ENCODE measurements around the gene NEK11. TPM values are rescaled to one million over a fixed set of nuclear protein-coding genes. Genes with fewer than 3 reads are reported as not detected.
A peak's percentile ranks its signal among the peaks of the same experiment; 100 is the strongest.

The NEK11 gene
- total RNA-seq, 1 donor from 2014 or later = 8.1 TPM

GRCh38 chr3:131047582-131047981 is 20.9 kb downstream of the NEK11 start:
- H3K27me3 Mint-ChIP-seq (ENCODE audit: insufficient read depth, low read depth) = no peaks in the 10 kb centered on the region
- Histone ChIP-seq H3F3A (ENCODE audit: low read depth) (peaks cover 3% of the 10 kb centered on the region), H3K4me1 (peaks cover 9% of the 10 kb centered on the region), H3K9ac (no peak overlapping the region), H2AFZ (replicated peaks) (no peak overlapping the region), H3K27me3 (no peaks in the 10 kb centered on the region), H3K36me3 (no peaks in the 10 kb centered on the region), H3K27ac (no peak overlapping the region), H3K79me2 (ENCODE audit: low read depth) (no peaks in the 10 kb centered on the region), H3K4me2 (no peak overlapping the region), H4K20me1 (ENCODE audit: low read depth) (no peaks in the 10 kb centered on the region), H3K4me3 (no peak overlapping the region), H3K9me3 (ENCODE audit: low read depth) (no peaks in the 10 kb centered on the region)
- peaks cover 25% of the 10 kb centered on the region for H3K36me3 Mint-ChIP-seq
- H3K4me3 Mint-ChIP-seq = no peak overlapping the region
- DNase-seq (ENCODE audit: low spot score) = no peak
- H3K4me1 Mint-ChIP-seq = peaks cover 23% of the 10 kb centered on the region
- H3K9me3 Mint-ChIP-seq = peaks cover 37% of the 10 kb centered on the region
- no peak overlapping the region for H3K27ac Mint-ChIP-seq
- TF ChIP-seq EZH2 (IDR thresholded peaks at IDR 0.05) = no peak
- TF ChIP-seq, protein P1, sequence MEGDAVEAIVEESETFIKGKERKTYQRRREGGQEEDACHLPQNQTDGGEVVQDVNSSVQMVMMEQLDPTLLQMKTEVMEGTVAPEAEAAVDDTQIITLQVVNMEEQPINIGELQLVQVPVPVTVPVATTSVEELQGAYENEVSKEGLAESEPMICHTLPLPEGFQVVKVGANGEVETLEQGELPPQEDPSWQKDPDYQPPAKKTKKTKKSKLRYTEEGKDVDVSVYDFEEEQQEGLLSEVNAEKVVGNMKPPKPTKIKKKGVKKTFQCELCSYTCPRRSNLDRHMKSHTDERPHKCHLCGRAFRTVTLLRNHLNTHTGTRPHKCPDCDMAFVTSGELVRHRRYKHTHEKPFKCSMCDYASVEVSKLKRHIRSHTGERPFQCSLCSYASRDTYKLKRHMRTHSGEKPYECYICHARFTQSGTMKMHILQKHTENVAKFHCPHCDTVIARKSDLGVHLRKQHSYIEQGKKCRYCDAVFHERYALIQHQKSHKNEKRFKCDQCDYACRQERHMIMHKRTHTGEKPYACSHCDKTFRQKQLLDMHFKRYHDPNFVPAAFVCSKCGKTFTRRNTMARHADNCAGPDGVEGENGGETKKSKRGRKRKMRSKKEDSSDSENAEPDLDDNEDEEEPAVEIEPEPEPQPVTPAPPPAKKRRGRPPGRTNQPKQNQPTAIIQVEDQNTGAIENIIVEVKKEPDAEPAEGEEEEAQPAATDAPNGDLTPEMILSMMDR (IDR thresholded peaks at IDR 0.05) = peak; percentile 15

DNA sequence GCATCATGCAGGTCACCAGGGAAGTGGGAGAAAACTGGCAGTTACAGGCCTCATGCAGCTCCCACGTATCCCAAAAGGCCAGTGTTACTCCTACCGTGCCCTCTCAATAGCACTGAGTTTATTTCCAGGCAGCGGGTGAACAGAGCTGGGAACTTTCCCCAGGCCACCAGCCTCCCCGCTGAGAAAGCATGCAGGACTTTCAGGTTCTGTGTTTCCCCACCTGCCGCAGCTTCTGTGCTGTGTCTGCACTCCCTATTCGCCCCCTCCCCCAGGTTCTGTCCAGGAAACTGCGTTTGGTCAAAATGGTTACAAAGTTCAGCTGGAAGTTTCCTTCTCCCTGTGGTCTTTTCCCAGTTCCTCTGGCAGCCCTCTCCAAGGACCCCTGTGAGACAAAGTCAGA is 21.4 kb downstream of the NEK11 start:
- Histone ChIP-seq H3K36me3 (no peaks in the 10 kb centered on the region), H3F3A (ENCODE audit: low read depth) (peaks cover 3% of the 10 kb centered on the region), H3K9ac (no peak overlapping the region), H3K4me1 (peaks cover 8% of the 10 kb centered on the region), H3K9me3 (ENCODE audit: low read depth) (no peaks in the 10 kb centered on the region), H4K20me1 (ENCODE audit: low read depth) (no peaks in the 10 kb centered on the region), H3K79me2 (ENCODE audit: low read depth) (no peaks in the 10 kb centered on the region), H3K27ac (no peak overlapping the region), H3K4me3 (no peak overlapping the region), H3K4me2 (no peak overlapping the region), H3K27me3 (no peaks in the 10 kb centered on the region), H2AFZ (replicated peaks) (no peak overlapping the region)
- no peak overlapping the region for H3K4me3 Mint-ChIP-seq
- DNase-seq (ENCODE audit: low spot score) = no peak
- TF ChIP-seq EZH2phosphoT487 (IDR thresholded peaks at IDR 0.05) = no peak
- TF ChIP-seq EZH2 (IDR thresholded peaks at IDR 0.05) = no peak
- peaks cover 25% of the 10 kb centered on the region for H3K36me3 Mint-ChIP-seq
- H3K27ac Mint-ChIP-seq = peak overlapping the region; percentile 58
- H3K4me1 Mint-ChIP-seq = peaks cover 23% of the 10 kb centered on the region
- no peaks in the 10 kb centered on the region for H3K27me3 Mint-ChIP-seq (ENCODE audit: insufficient read depth, low read depth)
- H3K9me3 Mint-ChIP-seq = peaks cover 37% of the 10 kb centered on the region

DNA sequence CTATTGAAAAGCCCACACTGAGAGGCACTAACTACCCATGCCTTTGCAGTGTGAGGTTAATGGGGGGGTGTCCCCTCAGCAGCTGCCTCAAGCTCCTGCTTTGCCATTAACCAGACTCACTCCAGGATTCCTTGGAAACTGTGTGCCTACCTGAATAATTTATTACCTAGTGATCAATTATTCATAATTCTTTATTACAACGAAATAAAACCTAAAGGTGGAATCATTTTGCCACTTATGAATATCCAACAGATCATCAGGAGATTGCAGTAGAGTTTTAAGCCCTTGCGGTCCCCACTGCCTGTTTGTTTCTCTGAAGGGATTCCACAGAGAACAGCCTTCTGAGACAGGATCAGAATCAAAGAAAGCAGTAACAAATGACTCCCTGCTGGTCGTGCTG is 23.3 kb downstream of the NEK11 start:
- TF ChIP-seq, protein P1 (IDR thresholded peaks at IDR 0.05) = no peak
- TF ChIP-seq EZH2 (IDR thresholded peaks at IDR 0.05) = no peak
- no peak for TF ChIP-seq EZH2phosphoT487 (IDR thresholded peaks at IDR 0.05)
- peak overlapping the region; percentile 59 for H3K27ac Mint-ChIP-seq
- H3K4me1 Mint-ChIP-seq = peaks cover 30% of the 10 kb centered on the region
- no peak overlapping the region for H3K9ac ChIP-seq
- DNase-seq (ENCODE audit: low spot score) = peak; percentile 33
- no peaks in the 10 kb centered on the region for H3K36me3 ChIP-seq
- no peaks in the 10 kb centered on the region for H3K79me2 ChIP-seq (ENCODE audit: low read depth)
- no peak overlapping the region for H3K4me3 ChIP-seq
- no peaks in the 10 kb centered on the region for H3K27me3 ChIP-seq
- no peak overlapping the region for H3K27ac ChIP-seq
- no peaks in the 10 kb centered on the region for H3K27me3 Mint-ChIP-seq (ENCODE audit: insufficient read depth, low read depth)
- peaks cover 3% of the 10 kb centered on the region for H3F3A ChIP-seq (ENCODE audit: low read depth)
- H3K9me3 Mint-ChIP-seq = peaks cover 22% of the 10 kb centered on the region
- H3K4me1 ChIP-seq = peaks cover 8% of the 10 kb centered on the region
- peak overlapping the region; percentile 21 for H3K4me3 Mint-ChIP-seq
- no peaks in the 10 kb centered on the region for H3K9me3 ChIP-seq (ENCODE audit: low read depth)
- H2AFZ ChIP-seq (replicated peaks) = no peak overlapping the region
- H4K20me1 ChIP-seq (ENCODE audit: low read depth) = no peaks in the 10 kb centered on the region
- peaks cover 12% of the 10 kb centered on the region for H3K36me3 Mint-ChIP-seq
- peak overlapping the region; percentile 54 for H3K4me2 ChIP-seq

DNA sequence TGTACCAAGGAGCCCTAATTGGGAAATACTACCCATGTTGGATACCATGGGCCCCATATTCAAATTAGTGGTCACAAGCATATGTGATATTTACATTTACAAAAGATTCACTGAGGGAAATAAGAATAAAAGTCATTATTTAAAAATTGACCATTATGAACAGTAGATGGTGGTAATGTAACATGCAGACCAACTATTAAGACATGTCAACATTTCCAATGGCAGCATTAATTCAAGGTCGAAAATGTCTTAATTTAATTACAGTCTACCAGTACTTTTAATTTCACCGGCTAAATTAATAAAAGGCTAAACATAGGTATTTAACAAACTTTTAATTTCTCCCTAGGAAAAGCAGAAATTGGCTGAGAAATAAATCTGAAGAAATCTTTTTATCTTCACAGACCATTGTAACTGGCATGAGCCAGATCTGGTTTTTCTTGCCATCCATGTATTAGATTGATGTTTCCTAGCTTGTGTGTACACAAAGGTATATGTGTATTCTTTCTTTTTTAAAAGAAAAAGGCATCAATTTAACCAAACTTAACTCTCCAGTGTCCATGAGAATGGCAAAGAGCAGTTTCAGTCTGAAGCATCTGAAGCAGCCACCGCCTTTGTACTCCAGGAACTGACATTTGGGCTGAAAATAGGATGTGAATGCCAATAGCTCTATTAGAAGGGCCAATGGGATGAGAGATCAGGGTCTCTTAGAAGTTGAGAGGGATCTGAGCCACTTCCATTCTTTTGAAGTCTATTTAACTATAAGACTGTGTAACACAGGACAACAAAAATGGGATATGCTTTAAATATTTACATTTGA is 26.6 kb downstream of the NEK11 start:
- no peak overlapping the region for H3K27ac ChIP-seq
- no peaks in the 10 kb centered on the region for H3K79me2 ChIP-seq (ENCODE audit: low read depth)
- Mint-ChIP-seq H3K4me3 (no peak overlapping the region), H3K27ac (no peak overlapping the region), H3K9me3 (no peaks in the 10 kb centered on the region), H3K27me3 (ENCODE audit: insufficient read depth, low read depth) (no peaks in the 10 kb centered on the region), H3K4me1 (peaks cover 26% of the 10 kb centered on the region), H3K36me3 (peaks cover 3% of the 10 kb centered on the region)
- DNase-seq (ENCODE audit: low spot score) = no peak
- TF ChIP-seq EZH2phosphoT487 (IDR thresholded peaks at IDR 0.05) = no peak
- TF ChIP-seq, protein P1 (IDR thresholded peaks at IDR 0.05) = peak; percentile 32
- H3K4me1 ChIP-seq = peaks cover 8% of the 10 kb centered on the region
- no peak overlapping the region for H3K4me3 ChIP-seq
- no peaks in the 10 kb centered on the region for H4K20me1 ChIP-seq (ENCODE audit: low read depth)
- no peak overlapping the region for H3K4me2 ChIP-seq
- H3K9me3 ChIP-seq (ENCODE audit: low read depth) = no peaks in the 10 kb centered on the region
- no peak overlapping the region for H3K9ac ChIP-seq
- H3K36me3 ChIP-seq = no peaks in the 10 kb centered on the region
- no peak overlapping the region for H2AFZ ChIP-seq (replicated peaks)
- peaks cover 3% of the 10 kb centered on the region for H3F3A ChIP-seq (ENCODE audit: low read depth)
- no peaks in the 10 kb centered on the region for H3K27me3 ChIP-seq
